ENCODE measurements around the gene HELZ2.

DNA sequence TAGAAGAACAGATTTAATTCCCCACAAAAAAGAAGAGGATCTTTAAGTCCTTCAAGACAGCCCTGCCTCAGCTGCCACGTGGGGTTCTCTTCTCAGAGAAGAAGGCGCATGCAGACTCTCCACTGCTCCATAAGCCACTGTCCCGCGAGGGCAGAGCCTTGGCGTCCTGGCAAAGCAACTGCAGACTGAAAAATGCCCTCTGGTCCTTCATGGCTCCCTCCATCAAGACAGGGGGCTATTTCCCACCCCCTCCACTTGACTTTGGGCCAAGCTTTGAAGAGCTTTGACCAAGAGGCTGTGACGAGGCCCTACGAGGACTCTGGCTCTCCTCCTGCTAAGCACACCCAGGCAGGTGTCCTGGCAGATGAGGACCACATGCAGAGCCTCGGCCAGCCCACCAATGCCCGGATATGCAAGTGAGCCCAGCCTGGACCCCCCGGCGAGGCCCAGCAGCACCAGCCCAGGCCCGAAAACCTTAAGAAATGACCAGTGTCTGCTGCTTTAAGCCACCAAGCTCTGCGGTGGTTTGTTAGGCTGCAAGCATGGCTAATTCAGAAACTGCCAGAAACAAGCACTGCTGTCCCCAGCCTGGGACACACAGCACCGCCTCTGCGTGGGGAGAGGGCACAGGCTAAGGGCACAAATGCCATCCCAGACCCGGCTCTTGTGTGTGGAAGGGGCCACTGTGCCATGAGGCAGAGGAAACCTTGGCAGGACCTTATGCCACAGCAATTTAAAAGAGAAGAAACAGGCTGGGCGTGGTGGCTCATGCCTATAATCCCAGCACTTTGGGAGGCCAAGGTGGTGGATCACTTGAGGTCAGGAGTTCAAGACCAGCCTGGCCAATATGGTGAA is 36.8 kb upstream of the HELZ2 start:
- TF ChIP-seq, protein P1, sequence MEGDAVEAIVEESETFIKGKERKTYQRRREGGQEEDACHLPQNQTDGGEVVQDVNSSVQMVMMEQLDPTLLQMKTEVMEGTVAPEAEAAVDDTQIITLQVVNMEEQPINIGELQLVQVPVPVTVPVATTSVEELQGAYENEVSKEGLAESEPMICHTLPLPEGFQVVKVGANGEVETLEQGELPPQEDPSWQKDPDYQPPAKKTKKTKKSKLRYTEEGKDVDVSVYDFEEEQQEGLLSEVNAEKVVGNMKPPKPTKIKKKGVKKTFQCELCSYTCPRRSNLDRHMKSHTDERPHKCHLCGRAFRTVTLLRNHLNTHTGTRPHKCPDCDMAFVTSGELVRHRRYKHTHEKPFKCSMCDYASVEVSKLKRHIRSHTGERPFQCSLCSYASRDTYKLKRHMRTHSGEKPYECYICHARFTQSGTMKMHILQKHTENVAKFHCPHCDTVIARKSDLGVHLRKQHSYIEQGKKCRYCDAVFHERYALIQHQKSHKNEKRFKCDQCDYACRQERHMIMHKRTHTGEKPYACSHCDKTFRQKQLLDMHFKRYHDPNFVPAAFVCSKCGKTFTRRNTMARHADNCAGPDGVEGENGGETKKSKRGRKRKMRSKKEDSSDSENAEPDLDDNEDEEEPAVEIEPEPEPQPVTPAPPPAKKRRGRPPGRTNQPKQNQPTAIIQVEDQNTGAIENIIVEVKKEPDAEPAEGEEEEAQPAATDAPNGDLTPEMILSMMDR (IDR thresholded peaks at IDR 0.05; ENCODE audit: low read depth, low read length) = no peak
- no peak for TF ChIP-seq POLR2A (IDR thresholded peaks at IDR 0.05; ENCODE audit: extremely low read depth, insufficient read length)

All from NB4 (cell line).